Left colon (tissue), 2 donors: ENCODE data around the gene CHAMP1. TPM values are rescaled to one million over a fixed set of nuclear protein-coding genes. Genes with fewer than 3 reads are reported as not detected.

Experiments used
- ATAC-seq: fragments of 200-7000 bp; cut with Tn5 transposase; one replicate; pipeline ENCODE4 v1.9.1; 2020; ENCODE audit warnings: mild to moderate bottlenecking, moderate library complexity
- DNase-seq, 2 donors: peaks; one replicate each; pipeline ENCODE4 v3.0.0-alpha.2; 2020
- intact Hi-C, 2 donors: fragments of 100-400 bp; cut with DNase I in 1 of 2; cut with micrococcal nuclease in 1 of 2; formaldehyde crosslinking; loops; one replicate each; pipeline versions ENCODE4 v1.11.2 to v1.14.0; 2022; cut with DNase I, micrococcal nuclease
- long read RNA-seq: library from polyadenylated mRNA; unstranded; transcript quantifications from one replicate; pipeline ENCODE4 v2.0.0, GENCODE V29; 2021
- total RNA-seq, 2 donors: library from RNA; stranded (reverse); fragmentation: NEBNext Ultra II Directional; extraction: Animal tissue kit (Norgen Biotek cat#: 25700); gene quantifications; one replicate each; pipeline ENCODE4 v1.2.1, GENCODE V29; 2021
- donor health status: DM: no; HTN: no; CAD: no.
- donor health status: DM: yes; HTN: yes; CAD: no.

The CHAMP1 gene
- total RNA-seq: 10 to 100 TPM; 14.5 to 16.6 TPM
- long read RNA-seq: 0 reads

GRCh38 chr13:114314074-114314912, at the start of gene CHAMP1:
Gene CHAMP1 (plus strand): TSS chr13:114314503. CDS start chr13:114323843, 9,340 bp downstream.
- peak; percentile 94 for ATAC-seq
- intact Hi-C loops: no loop called here
- peak; percentile 94 to 97 for DNase-seq

- ATAC-seq (no peak), DNase-seq (no peak)
- intact Hi-C loops: no loop called here
Observed at GRCh38 chr13:114264886-114265611, 49.3 kb upstream of the CHAMP1 start.

GRCh38 chr13:114266241-114266640, 48.1 kb upstream of the CHAMP1 start:
- intact Hi-C loops: no loop called here
- DNase-seq (no peak), ATAC-seq (no peak)

- ATAC-seq (no peak), DNase-seq (no peak)
- intact Hi-C loops: no loop called here
Observed at GRCh38 chr13:114268344-114269280, 45.7 kb upstream of the CHAMP1 start.

GRCh38 chr13:114269281-114269770, 45.0 kb upstream of the CHAMP1 start:
- no peak for ATAC-seq
- intact Hi-C loops: no loop called here
- no peak for DNase-seq

GRCh38 chr13:114272977-114273376, 41.3 kb upstream of the CHAMP1 start:
- ATAC-seq (no peak), DNase-seq (no peak)
- intact Hi-C loops: no loop called here

- no peak for DNase-seq
- intact Hi-C loops: no loop called here
- ATAC-seq: no peak
Observed at GRCh38 chr13:114275304-114275703, 39.0 kb upstream of the CHAMP1 start.

- no peak for DNase-seq
- ATAC-seq: no peak
- intact Hi-C loops: no loop called here
Observed at GRCh38 chr13:114279146-114279545, 35.2 kb upstream of the CHAMP1 start.

- no peak for DNase-seq
- intact Hi-C loops: no loop called here
- no peak for ATAC-seq
Observed at GRCh38 chr13:114279758-114280355, 34.4 kb upstream of the CHAMP1 start.

GRCh38 chr13:114281351-114282040, 32.8 kb upstream of the CHAMP1 start, which contains the start of gene UPF3A:
Gene UPF3A (plus strand): TSS chr13:114281601. CDS start chr13:114281640, 39 bp downstream.
- DNase-seq (peak; percentile 91), ATAC-seq (peak; percentile 87)
- intact Hi-C loops: no loop called here

- intact Hi-C loops: no loop called here
- peak; percentile 69 for ATAC-seq
Observed at GRCh38 chr13:114282041-114282670, 32.1 kb upstream of the CHAMP1 start.

GRCh38 chr13:114283576-114283975, 30.7 kb upstream of the CHAMP1 start:
- intact Hi-C loops: no loop called here
- no peak for DNase-seq
- no peak for ATAC-seq

More at GRCh38 chr13:114282041-114282670, 32.1 kb upstream of the CHAMP1 start:
- DNase-seq: peak; percentile 38 to 77

- DNase-seq: no peak
- intact Hi-C loops: no loop called here
- no peak for ATAC-seq
Observed at GRCh38 chr13:114284680-114285079, 29.6 kb upstream of the CHAMP1 start.

- DNase-seq (no peak), ATAC-seq (no peak)
- intact Hi-C loops: no loop called here
Observed at GRCh38 chr13:114285166-114285808, 29.0 kb upstream of the CHAMP1 start.

GRCh38 chr13:114286808-114287207, 27.5 kb upstream of the CHAMP1 start:
- intact Hi-C loops: no loop called here
- no peak for DNase-seq
- ATAC-seq: no peak

- intact Hi-C loops: no loop called here
- ATAC-seq: no peak
- DNase-seq: no peak
Observed at GRCh38 chr13:114288157-114288591, 26.1 kb upstream of the CHAMP1 start.

- ATAC-seq: no peak
- no peak for DNase-seq
- intact Hi-C loops: no loop called here
Observed at GRCh38 chr13:114296448-114296847, 17.9 kb upstream of the CHAMP1 start.
